SU-DHL-6 (cell line): Measurements from ENCODE around the gene AKIP1.

Experiments
- H2AFZ ChIP-seq: fragments of 200-600 bp; sonication (generic); 2 replicates; pipeline ENCODE4 v1.6.1; 2014; ENCODE audit warnings: low read depth, mild to moderate bottlenecking, moderate library complexity, mixed read lengths, antibody characterized with exemption, low read length; ENCODE audit not compliant: severe bottlenecking
- H3F3A ChIP-seq: fragments of 200-600 bp; shearing (Covaris generic); 2 replicates; pipeline ENCODE4 v1.6.0; 2016; ENCODE audit warnings: antibody characterized with exemption, mild to moderate bottlenecking; ENCODE audit not compliant: insufficient read depth
- H3K27ac ChIP-seq: fragments of 200-600 bp; sonication (generic); 2 replicates; pipeline ENCODE4 v1.5.1; 2016; ENCODE audit warnings: low read depth, mild to moderate bottlenecking, low read length, moderate library complexity, mixed read lengths
- H3K27me3 ChIP-seq: fragments of 200-600 bp; sonication (generic), shearing (Covaris generic); 2 replicates; pipeline ENCODE4 v1.6.0; 2014; ENCODE audit warnings: mild to moderate bottlenecking, low read length
- H3K36me3 ChIP-seq: fragments of 200-600 bp; sonication (generic); 2 replicates; pipeline ENCODE4 v1.6.1; 2014; ENCODE audit warnings: mild to moderate bottlenecking, low read length, mixed read lengths
- H3K4me2 ChIP-seq: fragments of 300-600, 200-600 bp; shearing (Covaris generic), sonication (generic); 2 replicates; pipeline ENCODE4 v1.6.0; 2014; ENCODE audit warnings: low read length, low read depth, mild to moderate bottlenecking; ENCODE audit not compliant: poor library complexity, severe bottlenecking
- H3K4me3 ChIP-seq: fragments of 200-600 bp; sonication (generic); 2 replicates; pipeline ENCODE4 v1.5.1; 2014; ENCODE audit warnings: antibody characterized with exemption, low read length, mild to moderate bottlenecking, mixed read lengths; ENCODE audit not compliant: insufficient read depth, poor library complexity, severe bottlenecking
- H3K79me2 ChIP-seq: fragments of 200-600 bp; sonication (generic); 2 replicates; pipeline ENCODE4 v1.6.1; 2014; ENCODE audit warnings: mild to moderate bottlenecking, low read length, moderate library complexity; ENCODE audit not compliant: insufficient read depth
- H3K9ac ChIP-seq: fragments of 200-600 bp; sonication (generic); 2 replicates; pipeline ENCODE4 v1.7.0; 2014; ENCODE audit warnings: mild to moderate bottlenecking, low read length
- H3K9me2 ChIP-seq: fragments of 200-600 bp; sonication (generic); replicated peaks from 2 replicates; pipeline ENCODE4 v1.6.1; 2014; ENCODE audit warnings: low read length; ENCODE audit not compliant: insufficient read depth
- H3K9me3 ChIP-seq: fragments of 200-600 bp; sonication (generic); 2 replicates; pipeline ENCODE4 v1.6.1; 2014; ENCODE audit warnings: low read length, mixed read lengths; ENCODE audit not compliant: insufficient read depth
- H4K20me1 ChIP-seq: fragments of 200-600 bp; sonication (generic); 2 replicates; pipeline ENCODE4 v1.6.1; 2014; ENCODE audit warnings: low read depth, mild to moderate bottlenecking, antibody characterized with exemption, low read length, moderate library complexity, mixed read lengths
- EZH2phosphoT487 ChIP-seq: fragments of 200-600 bp; sonication (generic), shearing (Covaris generic); conservative IDR thresholded peaks from 2 replicates; pipeline ENCODE4 v1.6.1; 2018; ENCODE audit warnings: mild to moderate bottlenecking, antibody characterized with exemption, low read length, moderate library complexity, mixed read lengths
- TF ChIP-seq, protein P1 (sequence below): fragments of 200-600 bp; sonication (generic); IDR thresholded peaks from one replicate; pipeline ENCODE4 v1.5.1; 2017; ENCODE audit warnings: antibody characterized with exemption, mild to moderate bottlenecking, low read length, moderate library complexity; ENCODE audit not compliant: insufficient read depth, poor library complexity, severe bottlenecking

The AKIP1 gene

GRCh38 chr11:8937659-8938058 is 26.7 kb downstream of the AKIP1 start:
- Histone ChIP-seq H2AFZ (no peak overlapping the region), H3K9me3 (no peaks in the 10 kb centered on the region), H3K9ac (no peak overlapping the region), H3K27ac (no peak overlapping the region), H3K4me2 (no peak overlapping the region), H3K36me3 (no peaks in the 10 kb centered on the region), H4K20me1 (no peaks in the 10 kb centered on the region), H3K4me3 (no peak overlapping the region), H3K79me2 (no peaks in the 10 kb centered on the region), H3K9me2 (no peaks in the 10 kb centered on the region), H3K27me3 (no peaks in the 10 kb centered on the region), H3F3A (no peaks in the 10 kb centered on the region)
- no peak for TF ChIP-seq EZH2phosphoT487
- TF ChIP-seq, protein P1, sequence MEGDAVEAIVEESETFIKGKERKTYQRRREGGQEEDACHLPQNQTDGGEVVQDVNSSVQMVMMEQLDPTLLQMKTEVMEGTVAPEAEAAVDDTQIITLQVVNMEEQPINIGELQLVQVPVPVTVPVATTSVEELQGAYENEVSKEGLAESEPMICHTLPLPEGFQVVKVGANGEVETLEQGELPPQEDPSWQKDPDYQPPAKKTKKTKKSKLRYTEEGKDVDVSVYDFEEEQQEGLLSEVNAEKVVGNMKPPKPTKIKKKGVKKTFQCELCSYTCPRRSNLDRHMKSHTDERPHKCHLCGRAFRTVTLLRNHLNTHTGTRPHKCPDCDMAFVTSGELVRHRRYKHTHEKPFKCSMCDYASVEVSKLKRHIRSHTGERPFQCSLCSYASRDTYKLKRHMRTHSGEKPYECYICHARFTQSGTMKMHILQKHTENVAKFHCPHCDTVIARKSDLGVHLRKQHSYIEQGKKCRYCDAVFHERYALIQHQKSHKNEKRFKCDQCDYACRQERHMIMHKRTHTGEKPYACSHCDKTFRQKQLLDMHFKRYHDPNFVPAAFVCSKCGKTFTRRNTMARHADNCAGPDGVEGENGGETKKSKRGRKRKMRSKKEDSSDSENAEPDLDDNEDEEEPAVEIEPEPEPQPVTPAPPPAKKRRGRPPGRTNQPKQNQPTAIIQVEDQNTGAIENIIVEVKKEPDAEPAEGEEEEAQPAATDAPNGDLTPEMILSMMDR, result no peak

- Histone ChIP-seq H3K9me2 (no peaks in the 10 kb centered on the region), H3K4me2 (no peak overlapping the region), H3K27ac (no peak overlapping the region), H2AFZ (no peak overlapping the region), H3F3A (no peaks in the 10 kb centered on the region), H3K27me3 (no peaks in the 10 kb centered on the region), H3K9me3 (no peaks in the 10 kb centered on the region), H3K9ac (no peak overlapping the region), H3K4me3 (no peak overlapping the region), H3K36me3 (no peaks in the 10 kb centered on the region), H3K79me2 (no peaks in the 10 kb centered on the region), H4K20me1 (no peaks in the 10 kb centered on the region)
- TF ChIP-seq, protein P1, result no peak
- TF ChIP-seq EZH2phosphoT487, result no peak
Measured at GRCh38 chr11:8941341-8942103, 30.5 kb downstream of the AKIP1 start.

GRCh38 chr11:8942518-8943066 is 31.6 kb downstream of the AKIP1 start, which contains the start of gene ASCL3:
Gene ASCL3 (minus strand): TSS chr11:8943016. CDS start chr11:8938161, 4,855 bp downstream.
- Histone ChIP-seq H3F3A (no peaks in the 10 kb centered on the region), H4K20me1 (no peaks in the 10 kb centered on the region), H3K4me3 (no peak within 1 kb of the TSS), H3K9me3 (no peaks in the 10 kb centered on the region), H3K27me3 (no peaks in the 10 kb centered on the region), H3K79me2 (no peaks in the 10 kb centered on the region), H2AFZ (no peak within 1 kb of the TSS), H3K27ac (no peak within 1 kb of the TSS), H3K4me2 (no peak within 1 kb of the TSS), H3K9me2 (no peaks in the 10 kb centered on the region), H3K36me3 (peaks cover 8% of the 10 kb centered on the region), H3K9ac (no peak within 1 kb of the TSS)
- TF ChIP-seq EZH2phosphoT487, result no peak
- TF ChIP-seq, protein P1, result no peak
